LNCaP clone FGC (cell line): ENCODE results near the gene NME7.
"Not testable (repeated sequence)": the region's sequence is repeated elsewhere in the genome, so short reads cannot be mapped to it uniquely, and the experiment has no call there.

Experiments
- DNase-seq: peaks from one replicate; pipeline ENCODE4 v3.0.0-alpha.2; 2011; ENCODE audit warnings: low read depth
- H3K4me3 ChIP-seq: 2 replicates; pipeline ENCODE4 v1.5.1; 2011; ENCODE audit warnings: mild to moderate bottlenecking, low read depth, low read length, control low read depth
- CTCF ChIP-seq: IDR thresholded peaks from 2 replicates; pipeline ENCODE4 v1.5.1; 2012; ENCODE audit warnings: mild to moderate bottlenecking; ENCODE audit not compliant: control insufficient read depth, insufficient read depth; ENCODE audit errors: extremely low read depth

The NME7 gene

GRCh38 chr1:169132512-169133227 lies 234.9 kb downstream of the NME7 start:
- H3K4me3 ChIP-seq: no peak overlapping the region
- TF ChIP-seq CTCF: no peak
- DNase-seq: no peak

- no peak for DNase-seq
- TF ChIP-seq CTCF: no peak
- no peak overlapping the region for H3K4me3 ChIP-seq
Measured at GRCh38 chr1:169130683-169131082, 236.9 kb downstream of the NME7 start.

- H3K4me3 ChIP-seq: no peak overlapping the region
- no peak for TF ChIP-seq CTCF
- DNase-seq: no peak
Measured at GRCh38 chr1:169129109-169129784, 238.3 kb downstream of the NME7 start.

GRCh38 chr1:169128562-169128961 lies 239.0 kb downstream of the NME7 start:
- no peak for TF ChIP-seq CTCF
- H3K4me3 ChIP-seq: no peak overlapping the region
- DNase-seq: no peak

GRCh38 chr1:169127305-169127704 lies 240.3 kb downstream of the NME7 start:
- TF ChIP-seq CTCF: no peak
- no peak overlapping the region for H3K4me3 ChIP-seq
- no peak for DNase-seq

- TF ChIP-seq CTCF: no peak
- H3K4me3 ChIP-seq: no peak overlapping the region
- DNase-seq: no peak
Measured at GRCh38 chr1:169126335-169126734, 241.3 kb downstream of the NME7 start.

- H3K4me3 ChIP-seq: not testable (repeated sequence)
Measured at GRCh38 chr1:169125597-169125996, 242.0 kb downstream of the NME7 start.

More at GRCh38 chr1:169125597-169125996, 242.0 kb downstream of the NME7 start:
- DNase-seq: not testable (repeated sequence)
